ENCODE measurements around the gene NTSR1. TPM values are rescaled to one million over a fixed set of nuclear protein-coding genes. Genes with fewer than 3 reads are reported as not detected.

Gene NTSR1
- total and polyA plus RNA-seq, 2 of the 8 experiments (the other 6 are each of a cell fraction or from before 2014, with no cell fraction given), result 0.53 to 0.89 TPM

DNA sequence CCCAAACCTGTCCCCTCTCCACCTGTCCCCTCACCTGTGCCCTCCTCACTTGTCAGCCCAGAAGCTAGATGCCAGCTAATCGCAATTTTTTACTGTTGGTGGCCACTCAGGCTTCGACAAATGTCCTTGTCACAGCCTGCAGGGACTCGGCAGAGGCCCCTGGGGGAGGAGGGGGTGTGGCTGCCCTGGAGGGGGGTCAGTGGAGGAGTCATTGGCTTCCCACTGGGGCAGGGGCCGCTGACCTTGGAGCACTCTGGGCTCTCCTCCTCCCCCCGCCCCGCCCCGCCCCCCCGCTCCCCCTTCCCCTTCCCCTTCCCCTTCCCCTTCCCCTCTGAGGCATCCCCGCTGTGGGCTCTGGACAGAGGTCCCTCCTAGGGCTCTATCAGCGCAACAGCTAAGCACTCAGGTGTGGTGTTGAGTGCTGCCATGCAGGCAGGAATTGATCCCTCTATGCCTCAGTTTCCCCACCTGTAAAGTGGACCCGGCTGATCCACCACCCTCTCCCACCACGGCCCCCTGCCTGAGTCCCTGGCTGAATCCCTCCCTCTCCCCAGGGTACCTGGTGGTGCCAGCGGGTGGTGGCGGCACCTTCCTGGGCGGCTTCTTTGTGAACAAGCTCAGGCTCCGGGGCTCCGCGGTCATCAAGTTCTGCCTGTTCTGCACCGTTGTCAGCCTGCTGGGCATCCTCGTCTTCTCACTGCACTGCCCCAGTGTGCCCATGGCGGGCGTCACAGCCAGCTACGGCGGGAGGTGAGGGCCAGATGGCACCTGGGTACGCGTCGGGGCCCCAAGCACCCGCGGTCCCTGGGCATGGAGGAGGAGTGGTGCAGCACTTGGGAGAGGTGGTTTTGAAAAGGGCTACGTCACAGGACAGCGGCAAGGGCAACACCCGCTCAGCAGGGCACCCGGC lies 42.6 kb upstream of the NTSR1 start:
- WGBS, 2 experiments (ENCODE audit: extremely low coverage in 1 of 2, insufficient coverage in 1 of 2, insufficient read length in 1 of 2, insufficient replicate concordance in 2 of 2, low coverage in 1 of 2, low lambda C conversion rate in 2 of 2, missing lambda C conversion rate in 1 of 2), result 92% methylated on average over 21 of the region's 33 CpGs; no CpG with 5 or more reads in 1 of the 2 experiments
- Histone ChIP-seq H3K9ac (replicated peaks in 1 of 4; ENCODE audit: extremely low read depth in 1 of 4, low read depth in 3 of 4, low read length in 3 of 4) (no peak overlapping the region), H3K79me1 (ENCODE audit: low read depth, low read length) (no peaks in the 10 kb centered on the region), H2BK15ac (ENCODE audit: low read length) (no peak overlapping the region), H4K91ac (replicated peaks; ENCODE audit: insufficient read length, low read length) (no peak overlapping the region), H3K4me3 (ENCODE audit: extremely low read depth in 1 of 4, insufficient read depth in 2 of 4, low read depth in 3 of 4, low read length in 4 of 4) (no peak overlapping the region), H3K27ac (ENCODE audit: low read depth, low read length) (no peak overlapping the region), H2BK5ac (ENCODE audit: low read depth, low read length) (no peak overlapping the region), H4K8ac (ENCODE audit: extremely low read depth, insufficient read depth, low read length) (no peak overlapping the region), H2BK120ac (replicated peaks; ENCODE audit: low read depth, low read length) (no peak overlapping the region), H3K23ac (ENCODE audit: insufficient read length) (no peak overlapping the region), H3K14ac (ENCODE audit: insufficient read length) (no peak overlapping the region), H3K27me3 (replicated peaks in 1 of 4; ENCODE audit: control insufficient read depth in 3 of 4, extremely low read depth in 1 of 4, insufficient read depth in 3 of 4, low read length in 3 of 4) (no peaks in the 10 kb centered on the region; a peak in 1 of 7 replicates), H3K23me2 (ENCODE audit: low read depth, low read length) (no peaks in the 10 kb centered on the region), H2BK12ac (ENCODE audit: low read depth, low read length) (no peak overlapping the region), H2BK20ac (ENCODE audit: low read length) (no peak overlapping the region), H3K4ac (replicated peaks; ENCODE audit: insufficient read length, low read depth, low read length) (no peak overlapping the region), H3K4me2 (ENCODE audit: insufficient read depth in 1 of 2, low read depth in 2 of 2, low read length in 2 of 2) (no peak overlapping the region), H3K79me2 (ENCODE audit: control insufficient read depth in 1 of 2, insufficient read depth in 2 of 2, low read length in 2 of 2) (no peaks in the 10 kb centered on the region), H3K18ac (ENCODE audit: extremely low read depth, low read length) (no peak overlapping the region), H4K20me1 (replicated peaks in 1 of 2; ENCODE audit: control insufficient read depth in 1 of 2, insufficient read depth in 2 of 2, low read length in 2 of 2) (peaks cover 5 to 10% of the 10 kb centered on the region in 2 experiments), H4K5ac (ENCODE audit: insufficient read length, low read depth, low read length) (no peak overlapping the region), H3K9me3 (ENCODE audit: insufficient read depth in 2 of 2, low read depth in 1 of 2, low read length in 1 of 2) (no peaks in the 10 kb centered on the region), H3K4me1 (replicated peaks in 1 of 4; ENCODE audit: control insufficient read depth in 3 of 4, insufficient read depth in 4 of 4, low read length in 3 of 4) (no peaks in the 10 kb centered on the region), H2AFZ (ENCODE audit: low read length) (no peak overlapping the region), H2AK5ac (ENCODE audit: low read depth, low read length) (no peak overlapping the region), H3K56ac (replicated peaks; ENCODE audit: insufficient read length, low read depth, low read length) (no peak overlapping the region), H3K36me3 (ENCODE audit: control insufficient read depth in 2 of 4, insufficient read depth in 4 of 4, low read length in 3 of 4) (peaks cover 0 to 2% (median 0%) of the 10 kb centered on the region in 4 experiments; a peak in 1 of 8 replicates)
- FAIRE-seq (no peak), DNase-seq (ENCODE audit: low read depth in 1 of 2, low spot score in 2 of 2) (no peak)
- POLR2A ChIA-PET (ENCODE audit: partially characterized antibody), result no interaction called here
- no peak for TF ChIP-seq RXRA (IDR thresholded peaks at IDR 0.05; ENCODE audit: insufficient read depth, low read depth, low read length)
- no peak for TF ChIP-seq CHD1 (IDR thresholded peaks at IDR 0.05; ENCODE audit: low read depth, low read length)
- CTCF ChIA-PET (ENCODE audit: partially characterized antibody), result interaction anchor here (0.8 to 7.0 kb wide), 12 partner anchors 9 to 150 kb away, joined by 3 to 65 read pairs (median 4); no protein-coding TSS in a partner anchor
